ENCODE results near the gene NOP14.

DNA sequence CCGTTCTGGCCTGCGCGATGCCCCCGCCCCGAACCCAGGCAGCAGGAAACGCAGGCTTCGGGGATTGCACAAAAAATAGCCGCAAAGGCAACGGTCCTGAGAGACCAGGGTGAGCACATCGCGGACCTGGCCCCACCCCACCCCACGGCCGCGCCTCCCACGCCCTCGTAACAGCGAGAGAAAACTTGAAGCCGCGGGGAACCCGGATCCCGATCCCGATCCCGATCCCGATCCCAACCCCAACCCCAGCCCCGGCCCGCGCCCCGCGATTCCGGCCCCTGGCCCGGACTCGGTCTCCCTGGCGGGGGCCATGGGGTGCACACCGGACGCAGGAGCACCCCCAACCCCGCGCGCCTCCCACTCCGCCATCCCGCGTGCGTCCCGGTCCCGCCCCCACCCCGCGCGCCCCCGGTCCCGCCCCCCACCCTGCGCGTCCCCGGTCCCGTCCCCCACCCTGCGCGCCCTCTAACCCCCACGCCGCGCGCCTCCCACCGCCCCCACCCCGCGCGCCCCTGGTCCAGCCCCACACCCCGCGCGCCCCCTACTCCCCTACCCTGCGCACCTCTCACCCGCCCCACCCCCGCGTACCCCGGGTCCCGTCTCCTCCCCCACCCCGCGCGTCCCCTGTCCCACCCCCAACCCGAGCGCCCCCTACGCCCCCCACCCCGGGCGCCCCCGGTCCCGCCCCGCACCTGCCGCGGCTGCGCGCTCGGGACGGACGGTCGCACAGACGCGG, 29.0 kb downstream of the NOP14 start:
- TF ChIP-seq, protein P1, sequence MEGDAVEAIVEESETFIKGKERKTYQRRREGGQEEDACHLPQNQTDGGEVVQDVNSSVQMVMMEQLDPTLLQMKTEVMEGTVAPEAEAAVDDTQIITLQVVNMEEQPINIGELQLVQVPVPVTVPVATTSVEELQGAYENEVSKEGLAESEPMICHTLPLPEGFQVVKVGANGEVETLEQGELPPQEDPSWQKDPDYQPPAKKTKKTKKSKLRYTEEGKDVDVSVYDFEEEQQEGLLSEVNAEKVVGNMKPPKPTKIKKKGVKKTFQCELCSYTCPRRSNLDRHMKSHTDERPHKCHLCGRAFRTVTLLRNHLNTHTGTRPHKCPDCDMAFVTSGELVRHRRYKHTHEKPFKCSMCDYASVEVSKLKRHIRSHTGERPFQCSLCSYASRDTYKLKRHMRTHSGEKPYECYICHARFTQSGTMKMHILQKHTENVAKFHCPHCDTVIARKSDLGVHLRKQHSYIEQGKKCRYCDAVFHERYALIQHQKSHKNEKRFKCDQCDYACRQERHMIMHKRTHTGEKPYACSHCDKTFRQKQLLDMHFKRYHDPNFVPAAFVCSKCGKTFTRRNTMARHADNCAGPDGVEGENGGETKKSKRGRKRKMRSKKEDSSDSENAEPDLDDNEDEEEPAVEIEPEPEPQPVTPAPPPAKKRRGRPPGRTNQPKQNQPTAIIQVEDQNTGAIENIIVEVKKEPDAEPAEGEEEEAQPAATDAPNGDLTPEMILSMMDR (IDR thresholded peaks at IDR 0.05): no peak
- no peak for TF ChIP-seq EZH2 (IDR thresholded peaks at IDR 0.05; ENCODE audit: borderline replicate concordance, insufficient read depth, low read depth, low read length, poor library complexity, severe bottlenecking)
